Progenitor cell of endocrine pancreas (in vitro differentiated cells): ENCODE results near the gene PNP. TPM values are rescaled to one million over a fixed set of nuclear protein-coding genes. Genes with fewer than 3 reads are reported as not detected.

ENCODE experiments used
- DNase-seq: peaks from one replicate; pipeline ENCODE4 v3.0.0; 2021; ENCODE audit warnings: low spot score; ENCODE audit not compliant: unreplicated experiment
- H3K27ac Mint-ChIP-seq: 2 replicates; pipeline ENCODE4 v1.8.0; 2021; ENCODE audit warnings: mild to moderate bottlenecking, moderate library complexity, mixed read lengths
- H3K27me3 Mint-ChIP-seq: 2 replicates; pipeline ENCODE4 v1.8.0; 2021; ENCODE audit warnings: mixed read lengths
- H3K36me3 Mint-ChIP-seq: 2 replicates; pipeline ENCODE4 v1.8.0; 2022; ENCODE audit warnings: mixed read lengths; ENCODE audit not compliant: insufficient read depth
- H3K4me1 Mint-ChIP-seq: 2 replicates; pipeline ENCODE4 v1.8.0; 2021; ENCODE audit warnings: low read depth, mixed read lengths
- H3K4me3 Mint-ChIP-seq: 2 replicates; pipeline ENCODE4 v1.8.0; 2021; ENCODE audit warnings: low read depth, mild to moderate bottlenecking, moderate library complexity, mixed read lengths
- H3K9me3 Mint-ChIP-seq: 2 replicates; pipeline ENCODE4 v1.8.0; 2021; ENCODE audit warnings: low read depth, mixed read lengths
- CTCF ChIP-seq: fragments of 200-600 bp; sonication (generic); IDR thresholded peaks from one replicate; pipeline ENCODE4 v1.5.0; 2021; ENCODE audit warnings: antibody characterized with exemption, mild to moderate bottlenecking; ENCODE audit not compliant: unreplicated experiment
- total RNA-seq: library from RNA; stranded (reverse); gene quantifications from 2 replicates; pipeline ENCODE4 v1.2.1, GENCODE V29; 2021

Gene PNP
- total RNA-seq, 1 donor from 2014 or later = 48.9 TPM

GRCh38 chr14:20487396-20487725 is 18.2 kb downstream of the PNP start:
- Mint-ChIP-seq H3K4me1 (peaks cover 28% of the 10 kb centered on the region), H3K27me3 (no peaks in the 10 kb centered on the region), H3K4me3 (no peak overlapping the region), H3K9me3 (no peaks in the 10 kb centered on the region), H3K36me3 (no peaks in the 10 kb centered on the region), H3K27ac (no peak overlapping the region)
- no peak for DNase-seq
- no peak for TF ChIP-seq CTCF

GRCh38 chr14:20489093-20489994 is 20.1 kb downstream of the PNP start:
- DNase-seq = no peak
- Mint-ChIP-seq H3K4me1 (peaks cover 16% of the 10 kb centered on the region), H3K4me3 (no peak overlapping the region), H3K27ac (no peak overlapping the region), H3K9me3 (no peaks in the 10 kb centered on the region), H3K36me3 (no peaks in the 10 kb centered on the region), H3K27me3 (no peaks in the 10 kb centered on the region)
- no peak for TF ChIP-seq CTCF

GRCh38 chr14:20490563-20490962 is 21.4 kb downstream of the PNP start:
- Mint-ChIP-seq H3K9me3 (no peaks in the 10 kb centered on the region), H3K27me3 (no peaks in the 10 kb centered on the region), H3K4me3 (no peak overlapping the region), H3K27ac (peak overlapping the region; percentile 37), H3K4me1 (peaks cover 9% of the 10 kb centered on the region), H3K36me3 (no peaks in the 10 kb centered on the region)
- DNase-seq = no peak
- no peak for TF ChIP-seq CTCF

GRCh38 chr14:20492486-20492885 is 23.3 kb downstream of the PNP start:
- peaks cover 8% of the 10 kb centered on the region for H3K4me1 Mint-ChIP-seq
- no peak for DNase-seq
- H3K36me3 Mint-ChIP-seq = no peaks in the 10 kb centered on the region
- H3K4me3 Mint-ChIP-seq = no peak overlapping the region
- no peaks in the 10 kb centered on the region for H3K9me3 Mint-ChIP-seq
- H3K27me3 Mint-ChIP-seq = no peaks in the 10 kb centered on the region
- no peak overlapping the region for H3K27ac Mint-ChIP-seq
- TF ChIP-seq CTCF = no peak

GRCh38 chr14:20493634-20494033 is 24.4 kb downstream of the PNP start:
- no peak for DNase-seq
- H3K36me3 Mint-ChIP-seq = no peaks in the 10 kb centered on the region
- H3K27ac Mint-ChIP-seq = peak overlapping the region; percentile 88
- no peak overlapping the region for H3K4me3 Mint-ChIP-seq
- TF ChIP-seq CTCF = no peak
- H3K27me3 Mint-ChIP-seq = no peaks in the 10 kb centered on the region
- no peaks in the 10 kb centered on the region for H3K9me3 Mint-ChIP-seq
- peaks cover 6% of the 10 kb centered on the region for H3K4me1 Mint-ChIP-seq
